PFSK-1 (cell line): Measurements from ENCODE around the gene MUC4.

Source experiments
- POLR2AphosphoS5 ChIP-seq: IDR thresholded peaks from 2 replicates; pipeline ENCODE4 v1.6.1; 2012; ENCODE audit warnings: low read depth, mild to moderate bottlenecking, control low read depth, low read length, moderate library complexity
- SIN3A ChIP-seq: IDR thresholded peaks from 2 replicates; pipeline ENCODE4 v1.6.1; 2012; ENCODE audit warnings: mild to moderate bottlenecking, low read length, moderate library complexity, borderline replicate concordance; ENCODE audit not compliant: insufficient read depth
- TAF1 ChIP-seq: IDR thresholded peaks from 2 replicates; pipeline ENCODE4 v1.6.1; 2012; ENCODE audit warnings: low read length, control low read depth, borderline replicate concordance; ENCODE audit not compliant: insufficient read depth
- TF ChIP-seq, protein P1 (sequence below), 2 experiments: IDR thresholded peaks; 2 replicates each; pipeline versions ENCODE4 v1.6.1 to v1.8.0; 2011 to 2012; ENCODE audit warnings: low read depth in 2 of 2, low read length in 2 of 2, control low read depth in 1 of 2, inconsistent platforms in 1 of 2, mild to moderate bottlenecking in 1 of 2, moderate library complexity in 1 of 2; ENCODE audit not compliant: insufficient read depth in 1 of 2

DNA sequence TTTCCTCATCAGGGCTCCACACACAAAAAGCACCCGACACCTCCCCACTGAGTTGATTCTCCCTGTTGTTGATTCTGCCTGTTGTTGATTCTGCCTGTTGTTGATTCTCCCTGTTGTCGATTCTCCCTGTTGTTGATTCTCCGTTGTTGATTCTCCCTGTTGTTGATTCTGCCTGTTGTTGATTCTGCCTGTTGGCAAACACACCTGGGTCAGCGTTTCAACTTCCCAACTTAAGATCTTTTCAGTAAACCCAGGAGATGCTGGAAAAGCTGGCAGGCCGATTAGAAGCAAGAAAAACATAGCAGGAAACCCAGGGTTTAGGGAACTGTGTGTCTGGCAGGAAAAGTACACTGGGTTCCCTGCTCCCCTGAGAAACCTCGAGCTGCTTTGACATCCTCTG is 48.7 kb upstream of the MUC4 start:
- TF ChIP-seq POLR2AphosphoS5 (no peak), SIN3A (no peak), TAF1 (no peak)
- TF ChIP-seq, protein P1, sequence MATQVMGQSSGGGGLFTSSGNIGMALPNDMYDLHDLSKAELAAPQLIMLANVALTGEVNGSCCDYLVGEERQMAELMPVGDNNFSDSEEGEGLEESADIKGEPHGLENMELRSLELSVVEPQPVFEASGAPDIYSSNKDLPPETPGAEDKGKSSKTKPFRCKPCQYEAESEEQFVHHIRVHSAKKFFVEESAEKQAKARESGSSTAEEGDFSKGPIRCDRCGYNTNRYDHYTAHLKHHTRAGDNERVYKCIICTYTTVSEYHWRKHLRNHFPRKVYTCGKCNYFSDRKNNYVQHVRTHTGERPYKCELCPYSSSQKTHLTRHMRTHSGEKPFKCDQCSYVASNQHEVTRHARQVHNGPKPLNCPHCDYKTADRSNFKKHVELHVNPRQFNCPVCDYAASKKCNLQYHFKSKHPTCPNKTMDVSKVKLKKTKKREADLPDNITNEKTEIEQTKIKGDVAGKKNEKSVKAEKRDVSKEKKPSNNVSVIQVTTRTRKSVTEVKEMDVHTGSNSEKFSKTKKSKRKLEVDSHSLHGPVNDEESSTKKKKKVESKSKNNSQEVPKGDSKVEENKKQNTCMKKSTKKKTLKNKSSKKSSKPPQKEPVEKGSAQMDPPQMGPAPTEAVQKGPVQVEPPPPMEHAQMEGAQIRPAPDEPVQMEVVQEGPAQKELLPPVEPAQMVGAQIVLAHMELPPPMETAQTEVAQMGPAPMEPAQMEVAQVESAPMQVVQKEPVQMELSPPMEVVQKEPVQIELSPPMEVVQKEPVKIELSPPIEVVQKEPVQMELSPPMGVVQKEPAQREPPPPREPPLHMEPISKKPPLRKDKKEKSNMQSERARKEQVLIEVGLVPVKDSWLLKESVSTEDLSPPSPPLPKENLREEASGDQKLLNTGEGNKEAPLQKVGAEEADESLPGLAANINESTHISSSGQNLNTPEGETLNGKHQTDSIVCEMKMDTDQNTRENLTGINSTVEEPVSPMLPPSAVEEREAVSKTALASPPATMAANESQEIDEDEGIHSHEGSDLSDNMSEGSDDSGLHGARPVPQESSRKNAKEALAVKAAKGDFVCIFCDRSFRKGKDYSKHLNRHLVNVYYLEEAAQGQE (IDR thresholded peaks at IDR 0.05; ENCODE audit: insufficient read depth in 1 of 2, low read depth in 2 of 2, low read length in 2 of 2) = no peak
